HG03108 (cell line): ENCODE results near the gene NSG1.

Source experiments
- ATAC-seq: cut with Tn5 transposase; IDR thresholded peaks from one replicate; pipeline ENCODE4 v1.9.1; 2021; ENCODE audit warnings: moderate library complexity; ENCODE audit not compliant: unreplicated experiment

Gene NSG1

GRCh38 chr4:4368809-4369580, 17.9 kb upstream of the NSG1 start:
- ATAC-seq = no peak

- no peak for ATAC-seq
These were observed 12.4 kb upstream of the NSG1 start for GRCh38 chr4:4374388-4375098.

GRCh38 chr4:4376074-4376473, 10.8 kb upstream of the NSG1 start:
- no peak for ATAC-seq

GRCh38 chr4:4377191-4377590, 9.7 kb upstream of the NSG1 start:
- ATAC-seq = no peak

GRCh38 chr4:4377732-4378460, 9.0 kb upstream of the NSG1 start:
- ATAC-seq = no peak

GRCh38 chr4:4379540-4380087, 7.3 kb upstream of the NSG1 start:
- ATAC-seq = no peak

GRCh38 chr4:4383085-4383484, 3.8 kb upstream of the NSG1 start:
- no peak for ATAC-seq

- ATAC-seq = no peak
These were observed 2.1 kb upstream of the NSG1 start for GRCh38 chr4:4384837-4385236.

GRCh38 chr4:4385729-4386295, 1.1 kb upstream of the NSG1 start:
- ATAC-seq = no peak

- no peak for ATAC-seq
These were observed 586 bp upstream of the NSG1 start for GRCh38 chr4:4386296-4386735.

- no peak for ATAC-seq
These were observed 819 bp downstream of the NSG1 start for GRCh38 chr4:4387531-4388310.

- ATAC-seq = no peak
These were observed 1.4 kb downstream of the NSG1 start for GRCh38 chr4:4388311-4388790.

- no peak for ATAC-seq
These were observed 2.1 kb downstream of the NSG1 start for GRCh38 chr4:4388836-4389575.

GRCh38 chr4:4390046-4390445, 3.1 kb downstream of the NSG1 start:
- no peak for ATAC-seq

- ATAC-seq = no peak
These were observed 3.8 kb downstream of the NSG1 start for GRCh38 chr4:4390515-4391240.

- no peak for ATAC-seq
These were observed 5.0 kb downstream of the NSG1 start for GRCh38 chr4:4391866-4392265.

GRCh38 chr4:4392501-4393183, 5.7 kb downstream of the NSG1 start:
- ATAC-seq = no peak

GRCh38 chr4:4394644-4395043, 7.7 kb downstream of the NSG1 start:
- ATAC-seq = no peak
